Muscle of back (tissue), 13 donors: ENCODE results near the gene MORC4. TPM values are rescaled to one million over a fixed set of nuclear protein-coding genes. Genes with fewer than 3 reads are reported as not detected.
"Not testable (repeated sequence)": the region's sequence is repeated elsewhere in the genome, so short reads cannot be mapped to it uniquely, and the experiment has no call there.

Experiments used
- DNase-seq, 3 donors: peaks; one replicate each; pipeline versions ENCODE4 v3.0.0 to v3.0.0-alpha.2; 2013
- long read RNA-seq, 9 donors: transcript quantifications; one replicate each; lab custom pipeline, GENCODE V29; 2026
- polyA plus RNA-seq, 10 donors: library from polyadenylated mRNA; unstranded; fragments of 120-200 nt; gene quantifications; one replicate each; pipeline ENCODE4 v1.2.1, GENCODE V29; 2013; ENCODE audit not compliant: insufficient read length in 10 of 10

MORC4 gene
- polyA plus RNA-seq = 10 to 100 TPM; 33.2 to 44.8 (median 39.2) TPM
- long read RNA-seq, donor 1, partial matches to known transcripts = 0 of 2 reads
- long read RNA-seq, donor 1, other reads (novel, unspliced or antisense) = 0 of 2 reads
- long read RNA-seq, donor 2, partial matches to known transcripts = 0 of 4 reads
- long read RNA-seq, donor 2, other reads (novel, unspliced or antisense) = 0 of 4 reads
- long read RNA-seq, donor 3 = 0 reads
- long read RNA-seq, donor 4 = 0 reads
- long read RNA-seq, donor 5, partial matches to known transcripts = 0 of 3 reads
- long read RNA-seq, donor 5, other reads (novel, unspliced or antisense) = 0 of 3 reads
- long read RNA-seq, donor 6, partial matches to known transcripts = 0 of 6 reads
- long read RNA-seq, donor 6, other reads (novel, unspliced or antisense) = 0 of 6 reads
- long read RNA-seq, donor 7, partial matches to known transcripts = 0 of 3 reads
- long read RNA-seq, donor 7, other reads (novel, unspliced or antisense) = 0 of 3 reads
- long read RNA-seq, donor 8, partial matches to known transcripts = 0 of 2 reads
- long read RNA-seq, donor 8, other reads (novel, unspliced or antisense) = 0 of 2 reads
- long read RNA-seq, donor 9 = 0 reads

GRCh38 chrX:107000013-107000515, at the start of gene MORC4:
TSS of gene MORC4 (minus strand) at chrX:107000212. CDS start at chrX:106999969, 243 bp downstream.
- DNase-seq = peak; percentile 69 to 89 (median 81)

GRCh38 chrX:107047622-107048021, 47.6 kb upstream of the MORC4 start:
- DNase-seq = no peak

GRCh38 chrX:107029752-107030151, 29.7 kb upstream of the MORC4 start:
- no peak for DNase-seq

GRCh38 chrX:107025545-107025944, 25.5 kb upstream of the MORC4 start:
- peak; percentile 3 to 37 (median 8) for DNase-seq

GRCh38 chrX:107014936-107015335, 14.9 kb upstream of the MORC4 start:
- DNase-seq = peak in 2 of 3 donors; percentile 48 to 58

- DNase-seq = no peak
Observed at GRCh38 chrX:107008034-107008433, 8.0 kb upstream of the MORC4 start.

- peak; percentile 50 to 86 (median 76) for DNase-seq
Observed at GRCh38 chrX:106999002-106999975, 723 bp downstream of the MORC4 start.

GRCh38 chrX:106997611-106998010, 2.4 kb downstream of the MORC4 start:
- DNase-seq = no peak

GRCh38 chrX:106995678-106996077, 4.3 kb downstream of the MORC4 start:
- DNase-seq = no peak

GRCh38 chrX:106987488-106987887, 12.5 kb downstream of the MORC4 start:
- no peak for DNase-seq

- DNase-seq = no peak
Observed at GRCh38 chrX:106980952-106981626, 18.9 kb downstream of the MORC4 start.

- no peak for DNase-seq
Observed at GRCh38 chrX:106976416-106976815, 23.6 kb downstream of the MORC4 start.

- DNase-seq = no peak
Observed at GRCh38 chrX:106973433-106974149, 26.4 kb downstream of the MORC4 start.

- no peak for DNase-seq
Observed at GRCh38 chrX:106972896-106973295, 27.1 kb downstream of the MORC4 start.

GRCh38 chrX:106966547-106966946, 33.5 kb downstream of the MORC4 start:
- DNase-seq = not testable (repeated sequence)

- DNase-seq = no peak
Observed at GRCh38 chrX:106964290-106964689, 35.7 kb downstream of the MORC4 start.

GRCh38 chrX:106963111-106963510, 36.9 kb downstream of the MORC4 start:
- no peak for DNase-seq

GRCh38 chrX:106959901-106960300, 40.1 kb downstream of the MORC4 start:
- peak in 1 of 3 donors; percentile 15 for DNase-seq

GRCh38 chrX:106957856-106958255, 42.2 kb downstream of the MORC4 start:
- no peak for DNase-seq

GRCh38 chrX:106955004-106955772, 44.8 kb downstream of the MORC4 start:
- peak in 1 of 3 donors; percentile 7 for DNase-seq
